ENCODE data around the gene IVD. TPM values are rescaled to one million over a fixed set of nuclear protein-coding genes. Genes with fewer than 3 reads are reported as not detected.

IVD gene
- polyA plus RNA-seq, 1 donor (not counting 4 experiments of a cell fraction or from before 2014, with no cell fraction given): 13.0 TPM

DNA sequence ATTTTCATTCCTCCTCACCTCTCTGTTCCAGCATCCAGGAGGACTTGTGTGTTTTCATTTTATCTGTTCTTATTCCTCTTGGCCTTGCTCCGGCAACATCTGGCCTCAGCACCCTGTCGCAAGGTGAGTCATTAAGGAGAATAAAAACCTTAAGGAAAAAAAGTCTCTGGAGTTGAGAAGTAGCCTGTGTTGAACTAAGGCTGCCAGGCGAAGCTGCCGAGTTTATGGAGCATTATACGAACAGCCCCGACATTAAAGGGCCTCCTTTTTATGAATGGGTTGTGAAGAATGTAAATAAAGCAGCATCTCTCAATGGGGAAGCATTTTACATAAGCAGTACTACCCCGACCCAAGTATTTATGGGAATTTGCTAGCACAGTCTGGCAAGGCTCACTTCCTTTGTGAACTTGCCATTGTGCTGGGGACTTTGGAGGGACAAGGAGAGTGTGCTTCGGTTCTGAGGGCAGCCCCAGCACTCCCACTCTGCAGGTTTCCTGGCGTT is 39.9 kb downstream of the IVD start:
- Histone ChIP-seq H3K4me2 (ENCODE audit: control insufficient read depth, extremely low read depth, insufficient read depth, low read depth, low read length) (peak overlapping the region; percentile 29), H3K36me3 (ENCODE audit: control insufficient read depth in 2 of 2, extremely low read depth in 1 of 2, insufficient read depth in 2 of 2, low read length in 2 of 2) (peaks cover 0 to 4% of the 10 kb centered on the region in 2 experiments), H3K9ac (ENCODE audit: control insufficient read depth, extremely low read depth, insufficient read depth, low read length) (no peak overlapping the region), H3K9me3 (ENCODE audit: control insufficient read depth, low read depth, low read length) (no peaks in the 10 kb centered on the region), H3K27ac (ENCODE audit: control insufficient read depth, insufficient read depth, low read length) (no peak overlapping the region), H2AFZ (ENCODE audit: control insufficient read depth, low read length) (no peak overlapping the region), H3K4me3 (ENCODE audit: control insufficient read depth in 2 of 3, extremely low read depth in 1 of 3, insufficient read depth in 2 of 3, low read depth in 1 of 3, low read length in 3 of 3) (no peak overlapping the region), H4K20me1 (ENCODE audit: control insufficient read depth, extremely low read depth, insufficient read depth, low read length) (peaks cover 3% of the 10 kb centered on the region), H3K9me1 (ENCODE audit: control insufficient read depth, extremely low read depth, insufficient read depth, low read length) (no peaks in the 10 kb centered on the region), H3K79me2 (ENCODE audit: control insufficient read depth, insufficient read depth, low read length) (peaks cover 46% of the 10 kb centered on the region), H3K4me1 (ENCODE audit: control insufficient read depth, extremely low read depth, insufficient read depth, low read length) (peaks cover 7% of the 10 kb centered on the region), H3K27me3 (ENCODE audit: control insufficient read depth, extremely low read depth, insufficient read depth, low read length) (no peaks in the 10 kb centered on the region)
- no peak for TF ChIP-seq EZH2 (IDR thresholded peaks at IDR 0.05; ENCODE audit: low read length)
- TF ChIP-seq, protein P1, sequence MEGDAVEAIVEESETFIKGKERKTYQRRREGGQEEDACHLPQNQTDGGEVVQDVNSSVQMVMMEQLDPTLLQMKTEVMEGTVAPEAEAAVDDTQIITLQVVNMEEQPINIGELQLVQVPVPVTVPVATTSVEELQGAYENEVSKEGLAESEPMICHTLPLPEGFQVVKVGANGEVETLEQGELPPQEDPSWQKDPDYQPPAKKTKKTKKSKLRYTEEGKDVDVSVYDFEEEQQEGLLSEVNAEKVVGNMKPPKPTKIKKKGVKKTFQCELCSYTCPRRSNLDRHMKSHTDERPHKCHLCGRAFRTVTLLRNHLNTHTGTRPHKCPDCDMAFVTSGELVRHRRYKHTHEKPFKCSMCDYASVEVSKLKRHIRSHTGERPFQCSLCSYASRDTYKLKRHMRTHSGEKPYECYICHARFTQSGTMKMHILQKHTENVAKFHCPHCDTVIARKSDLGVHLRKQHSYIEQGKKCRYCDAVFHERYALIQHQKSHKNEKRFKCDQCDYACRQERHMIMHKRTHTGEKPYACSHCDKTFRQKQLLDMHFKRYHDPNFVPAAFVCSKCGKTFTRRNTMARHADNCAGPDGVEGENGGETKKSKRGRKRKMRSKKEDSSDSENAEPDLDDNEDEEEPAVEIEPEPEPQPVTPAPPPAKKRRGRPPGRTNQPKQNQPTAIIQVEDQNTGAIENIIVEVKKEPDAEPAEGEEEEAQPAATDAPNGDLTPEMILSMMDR (optimal IDR thresholded peaks at IDR 0.05 in 1 of 3, IDR thresholded peaks at IDR 0.05 in 1 of 3, conservative IDR thresholded peaks at IDR 0.05 in 1 of 3; ENCODE audit: extremely low read depth in 1 of 3, insufficient read depth in 2 of 3, low read length in 3 of 3): no peak
- DNase-seq (ENCODE audit: low read depth, low spot score): no peak
- FAIRE-seq: peak; percentile 75
- dilution Hi-C loops (cut with MboI; ENCODE audit: extremely low pct_ligation_motif_present, low sequenced_read_pairs): no loop called here

- TF ChIP-seq, protein P1 (optimal IDR thresholded peaks at IDR 0.05 in 1 of 3, IDR thresholded peaks at IDR 0.05 in 1 of 3, conservative IDR thresholded peaks at IDR 0.05 in 1 of 3; ENCODE audit: extremely low read depth in 1 of 3, insufficient read depth in 2 of 3, low read length in 3 of 3): no peak
- TF ChIP-seq EZH2 (IDR thresholded peaks at IDR 0.05; ENCODE audit: low read length): no peak
- H3K4me3 ChIP-seq (ENCODE audit: control insufficient read depth in 2 of 3, extremely low read depth in 1 of 3, insufficient read depth in 2 of 3, low read depth in 1 of 3, low read length in 3 of 3): no peak overlapping the region
- no peak for DNase-seq (ENCODE audit: low read depth, low spot score)
- H3K27me3 ChIP-seq (ENCODE audit: control insufficient read depth, extremely low read depth, insufficient read depth, low read length): no peaks in the 10 kb centered on the region
- H3K27ac ChIP-seq (ENCODE audit: control insufficient read depth, insufficient read depth, low read length): no peak overlapping the region
- H3K36me3 ChIP-seq (ENCODE audit: control insufficient read depth in 2 of 2, extremely low read depth in 1 of 2, insufficient read depth in 2 of 2, low read length in 2 of 2): peaks cover 0 to 4% of the 10 kb centered on the region in 2 experiments
- peaks cover 50% of the 10 kb centered on the region for H3K79me2 ChIP-seq (ENCODE audit: control insufficient read depth, insufficient read depth, low read length)
- dilution Hi-C loops (cut with MboI; ENCODE audit: extremely low pct_ligation_motif_present, low sequenced_read_pairs): no loop called here
- H3K9me3 ChIP-seq (ENCODE audit: control insufficient read depth, low read depth, low read length): no peaks in the 10 kb centered on the region
- no peak for FAIRE-seq
- H2AFZ ChIP-seq (ENCODE audit: control insufficient read depth, low read length): no peak overlapping the region
- H3K9me1 ChIP-seq (ENCODE audit: control insufficient read depth, extremely low read depth, insufficient read depth, low read length): no peaks in the 10 kb centered on the region
- peaks cover 7% of the 10 kb centered on the region for H3K4me1 ChIP-seq (ENCODE audit: control insufficient read depth, extremely low read depth, insufficient read depth, low read length)
- H4K20me1 ChIP-seq (ENCODE audit: control insufficient read depth, extremely low read depth, insufficient read depth, low read length): peaks cover 3% of the 10 kb centered on the region
- no peak overlapping the region for H3K9ac ChIP-seq (ENCODE audit: control insufficient read depth, extremely low read depth, insufficient read depth, low read length)
- H3K4me2 ChIP-seq (ENCODE audit: control insufficient read depth, extremely low read depth, insufficient read depth, low read depth, low read length): no peak overlapping the region
These were observed 40.5 kb downstream of the IVD start for GRCh38 chr15:40446144-40446543.

All from keratinocyte (primary cell).